Cardiac fibroblast (primary cell): ENCODE data around the gene C6orf118.

Experiments
- DNase-seq, 2 donors: peaks; one replicate each; pipeline versions ENCODE4 v3.0.0 to v3.0.0-alpha.2; 2010; ENCODE audit warnings: low read depth in 2 of 2
- H3K4me3 ChIP-seq, 2 donors: replicated peaks in 1 of 2; 1 replicate in 1 of 2; 2 replicates in 1 of 2; pipeline ENCODE4 v1.5.1; 2011; ENCODE audit warnings: low read depth in 2 of 2, low read length in 2 of 2, mild to moderate bottlenecking in 2 of 2, moderate library complexity in 1 of 2
- CTCF ChIP-seq: IDR thresholded peaks from one replicate; pipeline ENCODE4 v1.5.1; 2011; ENCODE audit warnings: low read depth, mild to moderate bottlenecking, low read length, inconsistent platforms

The C6orf118 gene

GRCh38 chr6:165306955-165307354 lies 2.5 kb downstream of the C6orf118 start:
- DNase-seq = no peak
- H3K4me3 ChIP-seq = no peak overlapping the region
- no peak for TF ChIP-seq CTCF

- H3K4me3 ChIP-seq = no peak overlapping the region
- TF ChIP-seq CTCF = no peak
- DNase-seq = no peak
Measured at GRCh38 chr6:165301372-165302246, 7.8 kb downstream of the C6orf118 start.

DNA sequence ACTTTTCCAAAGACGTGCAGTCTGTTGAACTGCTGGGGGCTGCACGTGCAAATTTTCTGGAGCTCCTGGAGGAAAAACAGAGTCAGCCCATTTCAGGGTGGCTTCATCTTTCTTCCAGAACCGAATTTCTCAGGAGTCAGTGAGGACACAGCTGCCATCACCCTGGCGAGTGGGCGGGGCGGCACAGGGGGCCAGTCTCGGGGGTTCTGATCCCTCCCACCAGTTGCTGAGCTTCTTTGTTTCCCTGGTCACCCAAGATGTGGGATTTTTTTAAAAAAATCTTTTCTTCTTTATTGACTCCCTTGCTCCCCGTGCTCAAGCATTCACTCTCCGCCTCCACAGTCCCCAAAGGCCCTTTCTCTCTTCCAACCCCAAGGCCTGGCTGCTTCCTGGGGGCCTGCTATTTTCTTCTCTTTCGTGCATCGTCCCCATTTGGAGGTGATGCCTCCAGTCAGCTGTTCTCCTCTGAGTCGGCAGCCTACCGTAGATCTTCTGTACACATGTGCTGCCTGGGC lies 8.9 kb downstream of the C6orf118 start:
- TF ChIP-seq CTCF = no peak
- DNase-seq = no peak
- H3K4me3 ChIP-seq = no peak overlapping the region

DNA sequence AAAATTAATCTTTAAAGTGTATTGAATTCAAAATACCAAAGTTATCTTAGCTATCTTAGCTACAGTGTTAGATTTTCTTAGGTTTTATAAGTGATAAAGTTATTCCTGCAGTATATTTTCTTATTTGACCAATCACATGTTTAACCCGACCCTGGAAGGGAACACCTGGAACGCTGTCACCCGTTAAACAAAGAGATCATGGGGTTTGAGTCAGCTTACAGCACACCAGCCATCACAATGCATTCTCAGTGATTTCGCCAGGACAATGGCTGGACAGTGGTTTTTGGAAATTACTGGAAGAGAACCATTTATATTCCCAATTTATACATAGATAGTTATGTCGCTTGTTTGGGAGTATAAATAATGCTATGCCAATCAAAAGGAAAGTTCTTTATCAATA lies 10.5 kb downstream of the C6orf118 start:
- DNase-seq = no peak
- no peak overlapping the region for H3K4me3 ChIP-seq
- TF ChIP-seq CTCF = no peak

DNA sequence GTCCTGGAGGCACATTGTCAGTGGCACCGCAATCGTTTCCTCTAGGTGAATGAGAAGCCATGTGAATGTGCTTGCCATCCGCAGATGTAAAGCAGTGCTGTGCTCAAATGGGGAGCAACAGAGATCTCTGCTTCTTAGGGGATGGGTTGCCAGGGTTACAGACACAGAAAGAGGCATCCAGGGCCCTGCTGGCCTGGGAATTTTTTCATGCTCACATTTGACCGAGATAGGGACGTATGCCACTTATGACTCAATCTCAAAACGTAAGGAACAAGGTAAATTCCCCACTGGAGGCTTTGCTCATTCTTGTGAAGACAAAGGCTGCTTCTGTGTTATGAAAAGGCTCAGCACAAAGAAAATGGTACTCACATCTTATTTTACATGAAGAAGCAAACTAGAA lies 11.0 kb downstream of the C6orf118 start:
- no peak for TF ChIP-seq CTCF
- no peak for DNase-seq
- no peak overlapping the region for H3K4me3 ChIP-seq

- DNase-seq = no peak
- TF ChIP-seq CTCF = no peak
- no peak overlapping the region for H3K4me3 ChIP-seq
Measured at GRCh38 chr6:165292657-165293056, 16.7 kb downstream of the C6orf118 start.

DNA sequence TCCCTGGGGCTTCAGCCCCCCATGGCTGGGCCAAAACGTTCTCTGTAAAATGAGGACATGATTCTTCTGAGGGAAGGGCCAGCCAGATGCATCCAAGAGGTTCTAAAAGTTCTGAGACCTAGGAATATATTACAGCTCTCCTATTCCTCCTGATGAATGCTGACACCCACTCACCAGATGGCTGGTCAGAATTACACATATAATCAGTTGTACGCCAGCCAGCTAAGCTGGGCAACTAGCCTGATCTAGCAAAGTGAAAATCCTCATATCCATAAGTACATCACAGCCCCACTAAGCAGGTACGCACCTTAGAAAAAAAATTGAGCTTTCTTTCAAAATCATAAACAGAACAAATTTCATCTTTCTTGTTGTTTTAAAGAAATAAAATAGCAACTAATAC lies 34.8 kb downstream of the C6orf118 start:
- no peak for DNase-seq
- no peak overlapping the region for H3K4me3 ChIP-seq
- no peak for TF ChIP-seq CTCF
